Activated CD8-positive, alpha-beta T cell treated with anti-CD3 and anti-CD28 coated beads for 36 hours (primary cell): ENCODE data around the gene NANP. TPM values are rescaled to one million over a fixed set of nuclear protein-coding genes. Genes with fewer than 3 reads are reported as not detected.
"Not testable (repeated sequence)": the region's sequence is repeated elsewhere in the genome, so short reads cannot be mapped to it uniquely, and the experiment has no call there.

Experiments
- ATAC-seq: fragments of 200-7000 bp; cut with Tn5 transposase; one replicate; pipeline ENCODE4 v1.10.0; 2021; ENCODE audit warnings: mild to moderate bottlenecking, moderate library complexity
- CTCF ChIA-PET: fragments of 350-600 bp; sonication (Branson Sonifier 250); formaldehyde crosslinking; loops from one replicate; lab custom pipeline; 2021; ENCODE audit warnings: antibody characterized with exemption; lab: Charles Lee
- POLR2A ChIA-PET: fragments of 350-600 bp; sonication (Branson Sonifier 250); formaldehyde crosslinking; loops from one replicate; lab custom pipeline; 2021; ENCODE audit warnings: antibody characterized with exemption; lab: Charles Lee
- DNase-seq: peaks from one replicate; pipeline ENCODE4 v3.0.0-alpha.2; 2020
- H3K27ac Mint-ChIP-seq: one replicate; pipeline ENCODE4 v1.8.0; 2021; ENCODE audit warnings: mild to moderate bottlenecking, mixed read lengths
- H3K27me3 Mint-ChIP-seq: one replicate; pipeline ENCODE4 v1.8.0; 2021; ENCODE audit warnings: mixed read lengths
- H3K36me3 Mint-ChIP-seq: one replicate; pipeline ENCODE4 v1.8.0; 2021; ENCODE audit warnings: low read depth, mixed read lengths
- H3K4me1 Mint-ChIP-seq: one replicate; pipeline ENCODE4 v1.8.0; 2021; ENCODE audit warnings: low read depth, mixed read lengths
- H3K4me3 Mint-ChIP-seq: one replicate; pipeline ENCODE4 v1.8.0; 2021; ENCODE audit warnings: mild to moderate bottlenecking, moderate library complexity, mixed read lengths
- H3K9me3 Mint-ChIP-seq: one replicate; pipeline ENCODE4 v1.8.0; 2021; ENCODE audit warnings: mixed read lengths
- CTCF ChIP-seq: fragments of 200-600 bp; IDR thresholded peaks from one replicate; pipeline ENCODE4 v1.8.0; 2022; ENCODE audit warnings: antibody characterized with exemption, mild to moderate bottlenecking
- intact Hi-C: fragments of 100-400 bp; cut with micrococcal nuclease; formaldehyde crosslinking; loops from one replicate; pipeline ENCODE4 v1.10.0; 2022
- total RNA-seq, 2 experiments: library from RNA; stranded (reverse); gene quantifications; one replicate each; pipeline ENCODE4 v1.2.3, GENCODE V29; 2021

Gene NANP
- total RNA-seq, 2 experiments from 2014 or later, result 7.6 to 8.0 TPM

- no peak for ATAC-seq
These were observed 36.2 kb upstream of the NANP start for GRCh38 chr20:25659999-25660398.

GRCh38 chr20:25654487-25654886 lies 30.7 kb upstream of the NANP start:
- Mint-ChIP-seq H3K4me1 (no peaks in the 10 kb centered on the region), H3K27me3 (no peaks in the 10 kb centered on the region), H3K27ac (no peak overlapping the region), H3K9me3 (no peaks in the 10 kb centered on the region), H3K36me3 (peaks cover 15% of the 10 kb centered on the region), H3K4me3 (no peak overlapping the region)
- CTCF ChIA-PET, result no interaction called here
- DNase-seq (no peak), ATAC-seq (no peak)
- no peak for TF ChIP-seq CTCF
- intact Hi-C loops, result no loop called here
- POLR2A ChIA-PET, result no interaction called here

More at GRCh38 chr20:25659999-25660398, 36.2 kb upstream of the NANP start:
- Mint-ChIP-seq H3K27ac (no peak overlapping the region), H3K4me1 (no peaks in the 10 kb centered on the region), H3K4me3 (no peak overlapping the region), H3K9me3 (no peaks in the 10 kb centered on the region), H3K36me3 (peaks cover 14% of the 10 kb centered on the region), H3K27me3 (no peaks in the 10 kb centered on the region)
- no peak for TF ChIP-seq CTCF
- ChIA-PET POLR2A (no interaction called here), CTCF (no interaction called here)
- no peak for DNase-seq
- intact Hi-C loops, result loop anchor here (10.0 kb wide), 1 partner anchor 75 kb away; the partner anchor contains the start of gene NINL

- not testable (repeated sequence) for H3K4me3 Mint-ChIP-seq, H3K4me1 Mint-ChIP-seq
These were observed 29.1 kb upstream of the NANP start for GRCh38 chr20:25652866-25653265.

GRCh38 chr20:25644814-25645213 lies 21.0 kb upstream of the NANP start:
- DNase-seq, result no peak
- Mint-ChIP-seq H3K4me1 (peaks cover 11% of the 10 kb centered on the region), H3K4me3 (no peak overlapping the region), H3K9me3 (peaks cover 2% of the 10 kb centered on the region), H3K27me3 (no peaks in the 10 kb centered on the region), H3K27ac (no peak overlapping the region), H3K36me3 (peaks cover 23% of the 10 kb centered on the region)
- intact Hi-C loops, result no loop called here
- TF ChIP-seq CTCF, result no peak
- ChIA-PET POLR2A (no interaction called here), CTCF (no interaction called here)
- no peak for ATAC-seq

More at GRCh38 chr20:25652866-25653265, 29.1 kb upstream of the NANP start:
- DNase-seq, H3K9me3 Mint-ChIP-seq, intact Hi-C loops, H3K27ac Mint-ChIP-seq, CTCF ChIA-PET, POLR2A ChIA-PET, ATAC-seq, H3K27me3 Mint-ChIP-seq: not testable (repeated sequence)
- H3K36me3 Mint-ChIP-seq, result peaks cover 18% of the 10 kb centered on the region

GRCh38 chr20:25643716-25644115 lies 19.9 kb upstream of the NANP start:
- peaks cover 24% of the 10 kb centered on the region for H3K36me3 Mint-ChIP-seq
- H3K9me3 Mint-ChIP-seq, result peaks cover 2% of the 10 kb centered on the region
- peak overlapping the region; percentile 7 for H3K27ac Mint-ChIP-seq
- H3K27me3 Mint-ChIP-seq, result no peaks in the 10 kb centered on the region
- intact Hi-C loops, result no loop called here
- ChIA-PET CTCF (interaction anchor here (1.3 kb wide), 1 partner anchor 19 kb away, joined by 3 read pairs; no protein-coding TSS in a partner anchor), POLR2A (interaction anchor here (1.0 kb wide), 1 partner anchor 48 kb away, joined by 3 read pairs; no protein-coding TSS in a partner anchor)
- peaks cover 11% of the 10 kb centered on the region for H3K4me1 Mint-ChIP-seq
- TF ChIP-seq CTCF, result no peak
- peak; percentile 75 for ATAC-seq
- H3K4me3 Mint-ChIP-seq, result no peak overlapping the region
- DNase-seq, result peak; percentile 45
